ENCODE results near the gene RRP1. TPM values are rescaled to one million over a fixed set of nuclear protein-coding genes. Genes with fewer than 3 reads are reported as not detected.

The RRP1 gene
- total RNA-seq: 12.8 and 15.3 TPM in 2 replicates

GRCh38 chr21:43789276-43790009 lies at the start of gene RRP1:
Gene RRP1 (plus strand): TSS chr21:43789577. CDS start chr21:43789630, 53 bp downstream.

GRCh38 chr21:43775795-43776430 lies 13.5 kb upstream of the RRP1 start, which contains the start of gene CSTB:
Gene CSTB (minus strand): TSS chr21:43776308. CDS start chr21:43776269, 39 bp downstream.

Other genes starting within 250 kb of the RRP1 start
- 1.6 TPM in 1 of 2 replicates, not detected in the other for gene HSF2BP, start 130.1 kb upstream of the RRP1 start, total RNA-seq
- 16.3 and 18.7 TPM in 2 replicates for gene RRP1B, start 130.0 kb upstream of the RRP1 start, total RNA-seq
- 44.8 and 69.4 TPM in 2 replicates for gene PDXK, start 70.4 kb upstream of the RRP1 start, total RNA-seq
- gene CSTB, start 13.3 kb upstream of the RRP1 start, total RNA-seq: 18.4 and 21.5 TPM in 2 replicates
- 23.3 and 29.2 TPM in 2 replicates for gene AGPAT3, start 75.6 kb downstream of the RRP1 start, total RNA-seq
- 16.0 TPM in 2 replicates for gene TRAPPC10, start 222.7 kb downstream of the RRP1 start, total RNA-seq

Measured in cardiac ventricle fibroblast (primary cell).